HepG2 (cell line): Measurements from ENCODE around the gene MIER2. TPM values are rescaled to one million over a fixed set of nuclear protein-coding genes. Genes with fewer than 3 reads are reported as not detected.

Experiments used
- ARNT2 ChIP-seq: sonication (generic); formaldehyde crosslinking; IDR thresholded peaks from 2 replicates; pipeline ENCODE4 v1.8.0; 2022; ENCODE audit warnings: mild to moderate bottlenecking, low read depth, missing genetic modification reagents, moderate library complexity
- CBX5 ChIP-seq: sonication (generic); formaldehyde crosslinking; IDR thresholded peaks from 2 replicates; pipeline ENCODE4 v1.4.0; 2020; ENCODE audit warnings: missing genetic modification reagents, borderline replicate concordance
- DPF2 ChIP-seq: sonication (generic); formaldehyde crosslinking; IDR thresholded peaks from 2 replicates; pipeline ENCODE4 v1.4.0; 2020; ENCODE audit warnings: mild to moderate bottlenecking, low read depth, missing genetic modification reagents, borderline replicate concordance
- EEA1 ChIP-seq: sonication (generic); formaldehyde crosslinking; IDR thresholded peaks from 2 replicates; pipeline ENCODE4 v1.5.1; 2020; ENCODE audit warnings: mild to moderate bottlenecking, missing genetic modification reagents, borderline replicate concordance
- HDAC2 ChIP-seq: sonication (generic); formaldehyde crosslinking; IDR thresholded peaks from 2 replicates; pipeline ENCODE4 v1.4.0; 2020; ENCODE audit warnings: missing genetic modification reagents
- HNF4A ChIP-seq: sonication (generic); formaldehyde crosslinking; IDR thresholded peaks from 2 replicates; pipeline ENCODE4 v1.4.0; 2020; ENCODE audit warnings: missing genetic modification reagents
- IKZF1 ChIP-seq: fragments of 450-650 bp; IDR thresholded peaks from 2 replicates; pipeline ENCODE4 v1.7.1; 2016
- MIXL1 ChIP-seq: IDR thresholded peaks from 2 replicates; pipeline ENCODE4 v1.6.1; 2016
- NFE2L2 ChIP-seq: fragments of 150-350 bp; IDR thresholded peaks from 2 replicates; pipeline ENCODE4 v1.6.1; 2014; ENCODE audit warnings: low read length
- RAD21 ChIP-seq: fragments of 450-650 bp; formaldehyde crosslinking; IDR thresholded peaks from 2 replicates; pipeline ENCODE4 v1.5.0; 2020; ENCODE audit warnings: mild to moderate bottlenecking
- TFDP2 ChIP-seq: sonication (generic); formaldehyde crosslinking; IDR thresholded peaks from 2 replicates; pipeline ENCODE4 v1.4.0; 2020; ENCODE audit warnings: missing genetic modification reagents
- TOE1 ChIP-seq: sonication (generic); formaldehyde crosslinking; IDR thresholded peaks from 2 replicates; pipeline ENCODE4 v1.4.0; 2020; ENCODE audit warnings: mild to moderate bottlenecking, missing genetic modification reagents
- WIZ ChIP-seq: sonication (generic); formaldehyde crosslinking; IDR thresholded peaks from 2 replicates; pipeline ENCODE4 v1.5.1; 2020; ENCODE audit warnings: mild to moderate bottlenecking, missing genetic modification reagents
- ZNF124 ChIP-seq: sonication (generic); formaldehyde crosslinking; IDR thresholded peaks from 2 replicates; pipeline ENCODE4 v1.4.0; 2020; ENCODE audit warnings: missing genetic modification reagents
- ZNF501 ChIP-seq: sonication (generic); formaldehyde crosslinking; IDR thresholded peaks from 2 replicates; pipeline ENCODE4 v1.5.1; 2020; ENCODE audit warnings: mild to moderate bottlenecking, moderate library complexity, missing genetic modification reagents
- ZNF512 ChIP-seq: sonication (generic); formaldehyde crosslinking; IDR thresholded peaks from 2 replicates; pipeline ENCODE4 v1.4.0; 2020; ENCODE audit warnings: mild to moderate bottlenecking, missing genetic modification reagents
- polyA plus RNA-seq, 8 experiments: library from polyadenylated mRNA; depleted of rRNA in 3 of 8; stranded (reverse) in 7 of 8; unstranded in 1 of 8; fragments of >200 nt; fragmentation: Illumina TruSeq in 4 of 8; extraction: Trizol in 4 of 8; gene quantifications; 2 replicates each; pipeline versions ENCODE4 v1.2.1 to v1.2.3, GENCODE V29; 2011 to 2016; ENCODE audit warnings: low read depth in 4 of 8, missing spikeins in 1 of 8, mixed read lengths in 1 of 8; ENCODE audit not compliant: insufficient read depth in 1 of 8
- total RNA-seq, 5 experiments: library from RNA; depleted of rRNA; stranded (reverse); fragments of >200 nt; fragmentation: Illumina TruSeq; extraction: Trizol; gene quantifications; 2 replicates each; pipeline ENCODE4 v1.2.3, GENCODE V29; 2016; ENCODE audit warnings: low read depth in 1 of 5

Gene MIER2
- total and polyA plus RNA-seq, 2 of the 13 experiments (the other 11 are each of a cell fraction or from before 2014, with no cell fraction given), result 9.6 to 25.7 TPM

GRCh38 chr19:383922-384798 lies 39.6 kb upstream of the MIER2 start (continued):
- TF ChIP-seq EEA1 (CRISPR knock-in tag) (no peak), HNF4A (CRISPR knock-in tag) (no peak), RAD21 (peak; percentile 86), ZNF512 (CRISPR knock-in tag) (no peak), DPF2 (CRISPR knock-in tag) (no peak), MIXL1 (CRISPR knock-in tag) (no peak), ARNT2 (CRISPR knock-in tag) (no peak), ZNF501 (CRISPR knock-in tag) (peak; percentile 37; the same call in 1 of the 2 replicates), ZNF124 (CRISPR knock-in tag) (no peak), TFDP2 (no peak), TOE1 (CRISPR knock-in tag) (no peak), WIZ (no peak), NFE2L2 (no peak), HDAC2 (CRISPR knock-in tag) (no peak), CBX5 (CRISPR knock-in tag) (no peak), IKZF1 (no peak)
- TF ChIP-seq, all 625 proteins: peak for 25
